Fibroblast of lung (primary cell): ENCODE measurements around the gene BRINP2.

Experiments used
- EZH2 ChIP-seq: IDR thresholded peaks from 2 replicates; pipeline ENCODE4 v1.5.1; 2012; ENCODE audit warnings: low read length, control low read depth, mild to moderate bottlenecking; ENCODE audit errors: missing control alignments
- TF ChIP-seq, protein P1 (sequence below), 2 donors: IDR thresholded peaks in 1 of 2; conservative IDR thresholded peaks in 1 of 2; 1 replicate in 1 of 2; 2 replicates in 1 of 2; pipeline ENCODE4 v1.5.1; 2011 to 2012; ENCODE audit warnings: low read length in 2 of 2, control low read depth in 1 of 2, inconsistent platforms in 1 of 2, low read depth in 1 of 2, mild to moderate bottlenecking in 1 of 2

DNA sequence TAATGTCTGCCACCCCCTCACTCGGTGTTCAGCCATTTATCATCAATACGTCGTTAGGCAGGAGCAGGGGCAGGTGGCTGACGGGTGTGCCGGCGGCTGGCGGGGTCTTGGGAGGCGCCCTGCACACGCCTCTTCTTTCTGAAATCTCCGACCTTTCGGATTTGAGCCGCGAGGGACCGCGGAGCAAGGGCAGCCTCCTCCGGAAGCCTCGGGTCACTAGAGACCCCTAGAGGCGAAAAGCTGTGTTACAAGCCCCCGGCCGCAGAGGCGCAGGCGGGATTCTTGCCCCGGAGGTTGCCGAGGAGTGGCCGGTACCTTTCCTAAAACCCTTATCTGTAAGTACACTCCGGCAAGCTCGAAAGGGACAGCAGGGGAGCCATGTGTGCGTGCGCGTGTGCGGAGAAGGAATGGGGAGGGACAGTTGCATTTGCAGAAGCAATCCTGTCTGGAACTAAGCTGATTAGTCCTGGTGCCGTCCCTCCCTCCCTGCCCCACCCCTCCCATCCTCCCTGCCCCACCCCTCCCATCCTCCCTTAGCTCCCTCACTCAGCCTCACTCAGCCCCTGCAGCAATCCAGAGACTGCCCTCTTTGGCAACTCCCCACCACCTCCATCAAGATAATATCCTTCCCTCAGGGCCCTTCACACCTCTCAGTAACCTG, 11.0 kb downstream of the BRINP2 start:
- TF ChIP-seq, protein P1, sequence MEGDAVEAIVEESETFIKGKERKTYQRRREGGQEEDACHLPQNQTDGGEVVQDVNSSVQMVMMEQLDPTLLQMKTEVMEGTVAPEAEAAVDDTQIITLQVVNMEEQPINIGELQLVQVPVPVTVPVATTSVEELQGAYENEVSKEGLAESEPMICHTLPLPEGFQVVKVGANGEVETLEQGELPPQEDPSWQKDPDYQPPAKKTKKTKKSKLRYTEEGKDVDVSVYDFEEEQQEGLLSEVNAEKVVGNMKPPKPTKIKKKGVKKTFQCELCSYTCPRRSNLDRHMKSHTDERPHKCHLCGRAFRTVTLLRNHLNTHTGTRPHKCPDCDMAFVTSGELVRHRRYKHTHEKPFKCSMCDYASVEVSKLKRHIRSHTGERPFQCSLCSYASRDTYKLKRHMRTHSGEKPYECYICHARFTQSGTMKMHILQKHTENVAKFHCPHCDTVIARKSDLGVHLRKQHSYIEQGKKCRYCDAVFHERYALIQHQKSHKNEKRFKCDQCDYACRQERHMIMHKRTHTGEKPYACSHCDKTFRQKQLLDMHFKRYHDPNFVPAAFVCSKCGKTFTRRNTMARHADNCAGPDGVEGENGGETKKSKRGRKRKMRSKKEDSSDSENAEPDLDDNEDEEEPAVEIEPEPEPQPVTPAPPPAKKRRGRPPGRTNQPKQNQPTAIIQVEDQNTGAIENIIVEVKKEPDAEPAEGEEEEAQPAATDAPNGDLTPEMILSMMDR (conservative IDR thresholded peaks at IDR 0.05 in 1 of 2, IDR thresholded peaks at IDR 0.05 in 1 of 2; ENCODE audit: low read depth in 1 of 2, low read length in 2 of 2), result peak; percentile 79 to 84
- no peak for TF ChIP-seq EZH2
